GM12873 (cell line): ENCODE measurements around the gene HYAL1.

ENCODE experiments used
- CTCF ChIP-seq: IDR thresholded peaks from 2 replicates; pipeline ENCODE4 v1.5.1; 2012; ENCODE audit warnings: low read depth, mild to moderate bottlenecking, moderate library complexity, low read length, control low read depth; ENCODE audit not compliant: insufficient read depth; ENCODE audit errors: missing control alignments

The HYAL1 gene

GRCh38 chr3:50254577-50255250 lies 48.7 kb downstream of the HYAL1 start:
- no peak for TF ChIP-seq CTCF

GRCh38 chr3:50251220-50251619 lies 52.2 kb downstream of the HYAL1 start:
- TF ChIP-seq CTCF, result no peak

GRCh38 chr3:50250514-50250913 lies 52.9 kb downstream of the HYAL1 start:
- TF ChIP-seq CTCF, result no peak
